Stimulated activated CD8-positive, alpha-beta memory T cell treated with anti-CD3 and anti-CD28 coated beads, Interleukin-7, amount 100 ng/mL, for 4 hours (primary cell): Measurements from ENCODE around the gene DENND2A.
"Not testable (repeated sequence)": the region's sequence is repeated elsewhere in the genome, so short reads cannot be mapped to it uniquely, and the experiment has no call there.

Experiments
- DNase-seq, 2 donors: peaks; one replicate each; pipeline ENCODE4 v3.0.0-alpha.2; 2020; ENCODE audit warnings: low read depth in 2 of 2

The DENND2A gene

GRCh38 chr7:140512317-140513000 is 128.2 kb downstream of the DENND2A start:
- no peak for DNase-seq

DNA sequence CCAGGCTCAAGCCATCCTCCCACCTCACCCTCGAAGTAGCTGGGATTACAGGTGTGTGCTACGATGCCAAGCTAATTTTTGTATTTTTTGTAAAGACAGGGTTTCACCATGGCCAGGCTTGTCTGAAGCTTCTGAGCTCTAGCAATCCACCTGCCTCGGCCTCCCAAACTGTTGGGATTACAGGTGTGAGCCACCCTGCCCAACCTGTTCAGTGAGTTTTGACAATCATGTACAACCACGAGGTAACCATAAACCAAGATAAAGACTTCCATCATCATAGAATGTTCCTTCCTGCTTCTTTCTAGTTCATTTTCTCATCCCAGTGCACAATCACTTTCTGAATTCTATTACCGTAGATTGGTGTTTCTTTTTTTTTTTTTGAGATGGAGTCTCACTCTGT is 130.8 kb downstream of the DENND2A start:
- DNase-seq: no peak

- not testable (repeated sequence) for DNase-seq
Observed at GRCh38 chr7:140507556-140507955, 133.1 kb downstream of the DENND2A start.

DNA sequence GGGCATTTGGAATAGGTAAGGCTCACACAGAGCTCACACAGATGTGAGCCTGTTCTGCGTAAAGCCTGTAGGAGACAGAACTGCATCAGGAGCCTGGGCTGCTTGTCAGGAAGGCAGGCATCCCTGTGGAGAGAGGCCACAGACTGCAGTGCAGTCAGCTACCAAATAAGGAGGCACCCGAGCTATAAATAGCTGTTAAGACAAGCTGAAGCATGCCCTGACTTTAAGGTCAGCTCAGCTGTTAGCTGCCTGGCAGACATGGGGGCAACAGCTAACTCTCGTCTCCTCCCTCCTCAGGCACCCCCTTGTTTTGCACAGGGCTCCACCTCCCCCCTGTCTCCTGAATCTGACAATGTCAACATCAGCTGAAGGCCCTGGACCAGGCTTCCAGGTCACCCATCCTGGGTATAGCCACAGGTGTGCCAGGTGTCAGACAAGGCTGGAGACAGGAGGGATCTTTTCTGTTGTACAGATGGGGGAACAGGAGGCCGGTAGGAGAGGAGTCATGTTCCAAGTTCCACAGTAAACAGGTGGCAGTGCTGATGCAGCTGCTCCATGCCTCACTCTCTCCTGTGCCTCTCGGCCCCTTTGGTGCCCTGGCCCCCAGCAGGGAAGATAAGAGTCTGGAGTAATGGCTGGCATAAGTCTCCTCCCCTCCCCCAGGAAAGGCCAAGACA is 133.7 kb downstream of the DENND2A start:
- DNase-seq: no peak

DNA sequence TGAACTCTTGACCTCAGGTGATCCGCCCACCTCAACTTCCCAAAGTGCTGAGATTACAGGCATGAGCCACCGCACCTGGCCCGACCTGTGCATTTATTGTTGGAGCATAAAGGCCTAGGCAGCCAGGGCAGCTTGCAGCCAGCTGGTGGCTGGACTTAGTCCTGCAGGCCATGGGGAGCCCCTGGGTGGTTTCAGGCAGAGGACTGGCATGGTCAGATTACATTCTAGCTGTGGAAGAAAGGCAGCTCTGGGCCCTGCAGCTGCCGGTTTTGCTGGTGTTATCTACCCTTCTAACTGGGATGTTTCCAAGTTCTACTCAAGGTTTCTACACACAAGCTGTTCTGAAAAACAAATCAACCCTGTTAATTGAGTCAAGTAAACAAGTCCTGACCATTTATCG is 138.6 kb downstream of the DENND2A start:
- no peak for DNase-seq

- not testable (repeated sequence) for DNase-seq
Observed at GRCh38 chr7:140497807-140498206, 142.8 kb downstream of the DENND2A start.

GRCh38 chr7:140497241-140497769 is 143.3 kb downstream of the DENND2A start:
- DNase-seq: no peak

DNA sequence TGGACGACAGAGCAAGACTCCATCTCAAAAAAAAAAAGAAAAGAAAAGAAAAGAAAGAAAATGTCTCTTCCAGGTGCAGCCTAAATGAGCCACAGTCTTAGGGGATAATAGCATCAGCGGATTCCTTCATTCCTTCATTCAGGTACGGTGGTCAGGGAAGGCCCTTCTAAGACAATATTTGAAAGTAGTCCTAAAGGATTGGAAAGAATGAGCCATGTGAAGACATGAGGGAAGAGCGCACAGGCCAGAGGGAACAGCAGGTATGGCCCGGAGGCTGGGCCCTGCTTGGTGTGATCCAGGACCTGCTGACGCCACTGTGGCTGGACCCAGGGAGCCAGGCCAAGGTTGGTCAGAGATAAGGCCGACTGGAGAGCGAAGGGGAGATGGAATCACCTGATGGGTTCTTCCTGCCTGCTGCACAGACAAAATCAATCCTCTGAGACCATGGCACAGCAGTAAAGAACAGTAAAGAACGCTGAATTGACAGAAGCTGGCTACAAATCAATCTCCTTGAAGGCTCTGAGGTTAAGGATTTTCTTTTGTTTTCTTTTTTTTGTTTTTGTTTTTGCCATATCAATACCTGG is 145.0 kb downstream of the DENND2A start:
- DNase-seq: no peak

- no peak for DNase-seq
Observed at GRCh38 chr7:140494867-140495266, 145.7 kb downstream of the DENND2A start.

- DNase-seq: no peak
Observed at GRCh38 chr7:140489026-140489359, 151.6 kb downstream of the DENND2A start.

GRCh38 chr7:140485500-140486265 is 154.9 kb downstream of the DENND2A start:
- DNase-seq: no peak

GRCh38 chr7:140484951-140485499 is 155.6 kb downstream of the DENND2A start:
- no peak for DNase-seq

- DNase-seq: no peak
Observed at GRCh38 chr7:140484479-140484878, 156.1 kb downstream of the DENND2A start.

DNA sequence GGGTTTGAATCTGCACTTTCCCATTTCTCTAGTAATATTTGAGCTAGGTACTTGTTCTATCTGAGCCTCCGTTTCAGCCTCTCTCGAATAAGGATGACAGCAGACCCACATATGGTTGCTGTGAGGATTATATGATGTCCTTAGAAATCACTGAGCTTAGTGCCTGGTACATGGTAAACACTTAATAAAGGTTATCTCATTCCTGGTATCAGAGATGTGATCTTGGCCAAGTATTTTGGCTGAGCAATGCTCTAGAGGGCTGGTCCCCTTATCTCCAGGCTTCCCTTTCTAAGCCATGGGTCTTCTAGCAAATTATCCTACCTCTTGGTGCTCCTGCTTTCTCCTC is 160.9 kb downstream of the DENND2A start:
- no peak for DNase-seq

DNA sequence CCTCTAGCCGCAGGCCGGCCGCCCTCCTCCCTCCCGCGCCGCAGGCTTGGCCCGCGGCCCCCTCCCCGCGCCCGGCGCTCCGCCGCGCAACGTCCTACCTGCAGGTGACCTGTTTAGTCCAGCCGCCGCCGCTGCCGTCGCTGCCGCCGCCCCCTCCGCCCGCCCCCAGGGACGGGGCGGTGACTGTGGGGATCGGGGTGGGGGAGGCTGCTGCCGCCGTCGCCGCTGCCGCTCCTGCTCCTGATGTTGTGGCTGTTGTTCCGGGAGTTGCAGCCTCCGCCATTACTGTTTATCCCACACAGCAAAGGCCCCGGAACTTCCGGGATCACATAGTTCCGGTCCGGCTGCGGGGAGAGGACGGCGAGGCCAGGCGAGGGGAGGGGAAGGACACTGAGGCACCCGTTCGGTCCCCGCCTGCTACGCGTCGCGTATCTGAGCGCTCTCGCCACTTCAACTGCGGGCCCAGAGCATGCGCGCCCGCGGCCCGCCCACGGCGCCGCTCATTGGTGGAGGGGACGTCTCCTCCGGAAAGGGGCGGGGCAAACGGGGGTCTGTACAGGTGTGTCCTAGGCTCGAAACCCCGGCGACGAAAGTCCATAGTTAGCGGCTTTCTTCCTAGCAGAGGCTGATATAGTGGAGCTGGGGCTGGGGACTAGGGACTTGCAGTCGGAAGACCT is 161.4 kb downstream of the DENND2A start, which contains the start of gene MKRN1:
Gene MKRN1, minus strand, starts transcription at position 444 of the 677 bp plus-strand sequence. Its CDS starts 161 bp downstream, at position 283.
- DNase-seq: peak; percentile 88 to 92

DNA sequence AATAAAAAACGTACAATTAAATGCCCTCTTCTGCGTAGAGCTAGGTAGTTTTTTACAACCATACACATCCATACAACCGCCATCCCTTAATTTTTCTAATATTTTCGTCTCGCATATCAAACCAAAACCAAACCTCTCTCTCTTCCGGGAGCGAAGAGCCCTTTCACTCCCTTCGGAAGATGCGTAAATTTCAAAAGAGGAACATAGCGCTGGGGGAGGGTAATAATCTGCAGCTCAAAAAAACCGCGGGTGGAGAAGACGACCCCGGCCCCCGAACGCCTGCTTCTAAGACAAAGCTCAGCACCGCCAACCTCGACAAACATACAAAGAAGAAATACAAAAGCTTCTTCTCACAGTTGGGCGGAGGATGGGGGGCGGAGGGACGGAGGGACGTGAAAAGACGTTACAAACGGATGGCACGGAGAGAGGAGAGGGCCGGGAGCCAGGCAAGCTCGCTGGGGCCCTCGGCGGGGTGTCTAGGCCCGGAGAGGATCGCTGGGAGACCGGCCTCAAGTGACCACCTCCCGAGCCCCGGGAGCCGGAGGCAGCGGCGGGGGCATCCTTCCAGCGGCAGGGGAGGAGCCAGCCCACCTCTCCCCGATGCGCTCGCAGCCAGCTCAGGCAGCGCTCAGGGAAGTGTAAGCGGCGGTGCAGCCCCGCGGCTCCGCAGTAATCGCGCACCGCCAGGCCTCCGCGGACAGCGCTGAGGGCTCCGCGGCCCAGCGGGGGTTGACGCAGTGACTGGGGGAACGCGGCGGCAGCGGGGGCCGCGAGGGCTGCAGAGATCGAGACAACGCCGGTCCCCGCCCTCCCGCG is 162.2 kb downstream of the DENND2A start:
- DNase-seq: no peak

DNA sequence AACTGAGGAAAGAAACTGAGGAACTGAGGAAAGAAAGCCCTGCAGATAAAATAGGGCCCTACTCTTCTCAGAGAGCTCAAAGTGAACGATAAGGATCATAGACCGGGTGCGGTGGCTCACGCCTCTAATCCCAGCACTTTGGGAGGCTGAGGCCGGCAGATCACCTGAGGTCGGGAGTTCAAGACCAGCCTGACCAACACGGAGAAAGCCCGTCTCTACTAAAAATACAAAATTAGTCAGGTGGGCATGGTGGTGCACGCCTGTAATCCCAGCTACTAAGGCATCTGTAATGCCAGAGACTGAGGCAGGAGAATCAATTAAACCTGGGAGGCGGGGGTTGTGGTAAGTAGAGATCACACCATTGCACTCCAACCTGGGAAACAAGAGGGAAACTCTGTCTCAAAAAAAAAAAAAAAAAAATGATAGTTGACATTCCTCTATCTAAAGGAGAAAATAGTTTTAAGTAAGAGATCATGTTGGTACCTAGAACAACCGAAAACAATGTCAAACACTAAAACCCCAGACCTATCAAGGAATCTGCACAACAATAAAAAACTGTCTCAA is 163.8 kb downstream of the DENND2A start:
- no peak for DNase-seq

- no peak for DNase-seq
Observed at GRCh38 chr7:140475747-140476333, 164.8 kb downstream of the DENND2A start.
